Measurements from ENCODE around the gene TOE1.

Gene TOE1

DNA sequence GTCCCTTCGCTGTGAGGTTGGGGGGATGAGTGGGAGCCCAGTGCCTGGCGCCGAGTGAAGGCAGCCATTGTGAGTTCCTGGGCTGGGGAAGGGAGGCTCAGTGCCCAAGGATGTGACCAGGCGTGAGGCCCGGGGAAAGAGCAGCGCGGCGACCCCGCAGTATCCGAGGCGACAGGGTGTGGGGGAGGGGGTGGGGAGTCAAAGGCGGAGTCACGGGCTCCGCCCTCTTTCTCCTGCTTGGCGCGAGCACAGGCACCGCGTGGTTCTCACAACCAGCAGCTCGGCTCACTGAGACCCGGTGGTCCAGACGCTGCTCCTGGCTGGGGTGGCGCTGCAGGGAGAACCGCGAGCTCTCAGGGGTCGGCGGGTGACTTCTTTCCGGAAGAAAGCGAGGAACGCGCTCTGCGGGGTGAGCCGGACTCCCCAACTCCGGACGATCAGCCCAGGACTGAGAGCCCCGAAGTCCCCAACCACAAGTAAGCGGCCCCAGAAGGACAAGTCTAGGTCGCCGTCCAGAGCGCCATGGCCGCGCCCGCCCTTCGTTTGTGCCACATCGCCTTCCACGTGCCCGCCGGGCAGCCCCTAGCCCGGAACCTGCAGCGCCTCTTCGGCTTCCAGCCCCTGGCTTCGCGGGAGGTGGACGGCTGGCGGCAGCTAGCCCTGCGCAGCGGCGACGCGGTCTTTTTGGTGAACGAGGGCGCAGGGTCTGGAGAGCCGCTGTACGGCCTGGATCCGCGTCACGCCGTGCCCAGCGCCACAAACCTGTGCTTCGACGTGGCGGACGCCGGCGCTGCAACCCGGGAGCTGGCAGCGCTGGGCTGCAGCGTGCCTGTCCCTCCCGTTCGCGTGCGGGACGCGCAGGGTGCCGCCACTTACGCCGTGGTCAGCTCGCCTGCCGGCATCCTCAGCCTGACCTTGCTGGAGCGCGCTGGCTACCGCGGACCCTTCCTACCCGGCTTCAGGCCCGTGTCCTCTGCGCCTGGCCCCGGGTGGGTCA lies 13.0 kb upstream of the TOE1 start, which contains the start of gene HPDL:
Gene HPDL (plus strand): TSS at position 269 of the 997 bp plus-strand sequence. CDS start 254 bp downstream, at position 523.
- no peak within 1 kb of the TSS for H3K27ac ChIP-seq (ENCODE audit: low read length)

DNA sequence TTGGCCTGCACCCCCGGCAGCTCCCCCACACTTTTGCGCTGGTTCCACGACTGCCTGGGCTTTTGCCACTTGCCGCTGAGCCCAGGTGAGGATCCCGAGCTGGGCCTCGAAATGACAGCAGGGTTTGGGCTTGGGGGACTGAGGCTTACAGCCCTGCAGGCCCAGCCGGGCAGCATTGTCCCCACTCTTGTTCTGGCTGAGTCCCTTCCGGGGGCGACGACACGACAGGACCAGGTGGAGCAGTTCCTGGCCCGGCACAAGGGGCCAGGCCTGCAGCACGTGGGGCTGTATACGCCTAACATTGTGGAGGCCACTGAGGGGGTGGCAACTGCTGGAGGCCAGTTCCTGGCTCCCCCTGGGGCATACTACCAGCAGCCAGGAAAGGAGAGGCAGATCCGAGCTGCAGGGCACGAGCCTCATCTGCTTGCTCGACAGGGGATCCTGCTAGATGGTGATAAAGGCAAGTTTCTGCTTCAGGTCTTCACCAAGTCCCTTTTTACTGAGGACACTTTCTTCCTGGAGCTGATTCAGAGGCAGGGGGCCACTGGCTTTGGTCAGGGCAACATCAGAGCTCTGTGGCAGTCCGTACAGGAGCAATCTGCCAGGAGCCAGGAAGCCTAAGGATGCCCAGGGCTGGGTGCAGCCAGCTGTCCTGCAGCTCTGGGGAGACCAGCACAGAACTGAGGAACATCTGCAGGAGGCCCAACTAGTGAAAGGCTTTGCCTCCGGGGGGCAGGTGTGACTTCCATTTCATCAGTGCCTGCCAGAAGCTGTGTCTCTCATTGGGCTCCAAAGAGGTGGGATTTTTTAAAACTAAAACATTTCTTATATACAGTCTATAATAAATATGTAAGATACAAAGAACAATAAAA lies 12.1 kb upstream of the TOE1 start:
- H3K27me3 ChIP-seq (ENCODE audit: low read depth, low read length) = no peaks in the 10 kb centered on the region
- no peak for TF ChIP-seq EZH2phosphoT487 (IDR thresholded peaks at IDR 0.05; ENCODE audit: low read depth)
- TF ChIP-seq, protein P1, sequence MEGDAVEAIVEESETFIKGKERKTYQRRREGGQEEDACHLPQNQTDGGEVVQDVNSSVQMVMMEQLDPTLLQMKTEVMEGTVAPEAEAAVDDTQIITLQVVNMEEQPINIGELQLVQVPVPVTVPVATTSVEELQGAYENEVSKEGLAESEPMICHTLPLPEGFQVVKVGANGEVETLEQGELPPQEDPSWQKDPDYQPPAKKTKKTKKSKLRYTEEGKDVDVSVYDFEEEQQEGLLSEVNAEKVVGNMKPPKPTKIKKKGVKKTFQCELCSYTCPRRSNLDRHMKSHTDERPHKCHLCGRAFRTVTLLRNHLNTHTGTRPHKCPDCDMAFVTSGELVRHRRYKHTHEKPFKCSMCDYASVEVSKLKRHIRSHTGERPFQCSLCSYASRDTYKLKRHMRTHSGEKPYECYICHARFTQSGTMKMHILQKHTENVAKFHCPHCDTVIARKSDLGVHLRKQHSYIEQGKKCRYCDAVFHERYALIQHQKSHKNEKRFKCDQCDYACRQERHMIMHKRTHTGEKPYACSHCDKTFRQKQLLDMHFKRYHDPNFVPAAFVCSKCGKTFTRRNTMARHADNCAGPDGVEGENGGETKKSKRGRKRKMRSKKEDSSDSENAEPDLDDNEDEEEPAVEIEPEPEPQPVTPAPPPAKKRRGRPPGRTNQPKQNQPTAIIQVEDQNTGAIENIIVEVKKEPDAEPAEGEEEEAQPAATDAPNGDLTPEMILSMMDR (IDR thresholded peaks at IDR 0.05; ENCODE audit: low read depth, low read length) = no peak
- no peaks in the 10 kb centered on the region for H3K79me2 ChIP-seq (ENCODE audit: low read length)
- H3K4me2 ChIP-seq (ENCODE audit: low read length) = no peak overlapping the region
- no peaks in the 10 kb centered on the region for H4K20me1 ChIP-seq (ENCODE audit: insufficient read depth, low read length)
- H3K27ac ChIP-seq (ENCODE audit: low read length) = no peak overlapping the region
- H3K9ac ChIP-seq (ENCODE audit: low read length) = no peak overlapping the region
- no peak overlapping the region for H3K4me3 ChIP-seq (ENCODE audit: low read length)
- H3K36me3 ChIP-seq (replicated peaks; ENCODE audit: low read depth, low read length) = no peaks in the 10 kb centered on the region
- no peaks in the 10 kb centered on the region for H3K9me3 ChIP-seq (ENCODE audit: insufficient read depth, low read length)
- no peak overlapping the region for H2AFZ ChIP-seq (ENCODE audit: low read depth, low read length)
- H3K4me1 ChIP-seq (ENCODE audit: low read length) = peaks cover 3% of the 10 kb centered on the region; the same call in 1 of the 2 replicates

More for the DNA sequence above, 13.0 kb upstream of the TOE1 start, which contains the start of gene HPDL:
- H3K79me2 ChIP-seq (ENCODE audit: low read length) = no peaks in the 10 kb centered on the region
- H3K27me3 ChIP-seq (ENCODE audit: low read depth, low read length) = no peaks in the 10 kb centered on the region
- H3K9me3 ChIP-seq (ENCODE audit: insufficient read depth, low read length) = no peaks in the 10 kb centered on the region
- no peaks in the 10 kb centered on the region for H4K20me1 ChIP-seq (ENCODE audit: insufficient read depth, low read length)
- H3K4me1 ChIP-seq (ENCODE audit: low read length) = peaks cover 12% of the 10 kb centered on the region
- no peaks in the 10 kb centered on the region for H3K36me3 ChIP-seq (replicated peaks; ENCODE audit: low read depth, low read length)
- TF ChIP-seq EZH2phosphoT487 (IDR thresholded peaks at IDR 0.05; ENCODE audit: low read depth) = no peak
- TF ChIP-seq, protein P1 (IDR thresholded peaks at IDR 0.05; ENCODE audit: low read depth, low read length) = no peak
- H2AFZ ChIP-seq (ENCODE audit: low read depth, low read length) = no peak within 1 kb of the TSS
- H3K4me3 ChIP-seq (ENCODE audit: low read length) = no peak within 1 kb of the TSS
- no peak within 1 kb of the TSS for H3K4me2 ChIP-seq (ENCODE audit: low read length)
- H3K9ac ChIP-seq (ENCODE audit: low read length) = no peak within 1 kb of the TSS

DNA sequence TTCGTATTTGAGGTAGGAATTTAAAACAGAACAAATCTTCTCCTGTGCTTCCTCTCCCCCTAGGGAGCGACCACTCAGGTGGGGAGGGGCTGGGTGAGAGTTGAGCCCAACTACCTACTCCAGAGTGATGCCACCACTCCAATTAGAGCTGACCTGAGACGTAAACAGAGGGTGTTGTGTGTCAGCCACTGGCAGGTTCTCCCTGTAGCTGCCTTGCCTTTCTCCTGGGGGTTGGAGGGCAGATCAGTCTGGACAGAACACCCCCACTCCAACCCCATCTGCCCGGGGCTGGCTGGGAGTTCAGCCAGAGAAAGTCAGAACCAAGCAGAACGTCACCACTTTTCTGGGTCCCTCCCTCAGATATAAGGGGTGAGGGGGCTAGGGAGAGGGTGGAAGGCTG lies 11.3 kb upstream of the TOE1 start:
- Histone ChIP-seq H3K4me1 (ENCODE audit: low read length) (no peaks in the 10 kb centered on the region), H3K9me3 (ENCODE audit: insufficient read depth, low read length) (no peaks in the 10 kb centered on the region), H3K36me3 (replicated peaks; ENCODE audit: low read depth, low read length) (no peaks in the 10 kb centered on the region), H3K9ac (ENCODE audit: low read length) (no peak overlapping the region), H3K4me3 (ENCODE audit: low read length) (no peak overlapping the region), H3K4me2 (ENCODE audit: low read length) (no peak overlapping the region), H4K20me1 (ENCODE audit: insufficient read depth, low read length) (no peaks in the 10 kb centered on the region), H3K27ac (ENCODE audit: low read length) (no peak overlapping the region), H2AFZ (ENCODE audit: low read depth, low read length) (no peak overlapping the region), H3K27me3 (ENCODE audit: low read depth, low read length) (no peaks in the 10 kb centered on the region), H3K79me2 (ENCODE audit: low read length) (no peaks in the 10 kb centered on the region)
- no peak for TF ChIP-seq EZH2phosphoT487 (IDR thresholded peaks at IDR 0.05; ENCODE audit: low read depth)
- TF ChIP-seq, protein P1 (IDR thresholded peaks at IDR 0.05; ENCODE audit: low read depth, low read length) = no peak

All from OCI-LY3 (cell line).